GM12891 (cell line): ENCODE results near the gene ZNF805.

ENCODE experiments used
- PAX5 ChIP-seq: IDR thresholded peaks from 2 replicates; pipeline ENCODE4 v1.6.1; 2011; ENCODE audit warnings: low read length, moderate library complexity, mild to moderate bottlenecking; ENCODE audit not compliant: insufficient read depth, severe bottlenecking
- POLR2A ChIP-seq: IDR thresholded peaks from 2 replicates; pipeline ENCODE4 v1.6.1; 2011; ENCODE audit warnings: low read depth, low read length, control low read depth
- POLR2AphosphoS5 ChIP-seq: IDR thresholded peaks from 2 replicates; pipeline ENCODE4 v1.6.1; 2011; ENCODE audit warnings: low read depth, low read length, control low read depth
- SPI1 ChIP-seq: IDR thresholded peaks from 2 replicates; pipeline ENCODE4 v1.6.1; 2011; ENCODE audit warnings: low read depth, low read length, control low read depth
- TAF1 ChIP-seq: IDR thresholded peaks from 2 replicates; pipeline ENCODE4 v1.6.1; 2011; ENCODE audit warnings: low read depth, low read length, control low read depth

DNA sequence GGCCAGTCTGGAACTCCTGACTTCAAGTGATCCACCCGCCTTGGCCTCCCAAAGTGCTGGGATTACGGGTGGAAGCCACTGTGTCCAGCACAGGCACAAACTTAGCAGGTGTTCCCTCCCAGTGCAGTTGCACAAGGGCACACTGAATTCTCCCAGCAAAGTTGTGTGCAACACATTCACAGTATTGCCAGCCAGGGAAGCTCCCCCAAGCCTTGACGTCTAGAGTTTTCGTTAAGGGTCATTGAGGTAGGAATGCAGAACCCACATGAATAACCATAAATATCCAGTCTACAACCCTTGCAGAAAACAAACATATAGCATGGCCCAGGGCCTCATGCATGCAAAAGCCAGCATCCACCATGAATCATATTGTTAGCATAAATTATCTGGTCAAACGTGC is 12.9 kb upstream of the ZNF805 start:
- no peak for TF ChIP-seq POLR2AphosphoS5
- no peak for TF ChIP-seq PAX5
- TF ChIP-seq SPI1, result no peak
- TF ChIP-seq POLR2A, result no peak
- TF ChIP-seq TAF1, result no peak
